HEK293 (cell line): ENCODE results near the gene FZD10.

ENCODE experiments used
- CTCF ChIA-PET: fragments of 350-600 bp; formaldehyde crosslinking; extraction: SDS; loops from one replicate; lab custom pipeline; 2021; ENCODE audit warnings: antibody characterized with exemption; lab: Yijun Ruan, JAX
- POLR2A ChIA-PET: fragments of 300-600 bp; formaldehyde crosslinking; extraction: SDS; loops from one replicate; lab custom pipeline; 2020; ENCODE audit warnings: antibody characterized with exemption, inconsistent platforms; lab: Yijun Ruan, JAX
- H3K27ac ChIP-seq: fragments of 200-500 bp; sonication (Bioruptor generic); 2 replicates; pipeline ENCODE4 v1.5.1; 2014; ENCODE audit warnings: low read depth, low read length, control low read depth, inconsistent platforms; ENCODE audit errors: extremely low read depth
- H3K36me3 ChIP-seq, 2 experiments: fragments of 200-500 bp in 1 of 2; sonication (Bioruptor generic) in 1 of 2; 1 replicate in 1 of 2; 2 replicates in 1 of 2; pipeline ENCODE4 v1.5.1; 2014 to 2017; ENCODE audit warnings: inconsistent platforms in 2 of 2, low read length in 2 of 2; ENCODE audit not compliant: control insufficient read depth in 2 of 2, insufficient read depth in 1 of 2
- H3K4me1 ChIP-seq: fragments of 200-500 bp; sonication (Bioruptor generic); 2 replicates; pipeline ENCODE4 v1.5.1; 2014; ENCODE audit warnings: mild to moderate bottlenecking, low read length, inconsistent platforms; ENCODE audit not compliant: control insufficient read depth, insufficient read depth
- H3K4me3 ChIP-seq: 2 replicates; pipeline ENCODE4 v1.5.1; 2011; ENCODE audit warnings: low read depth, mild to moderate bottlenecking, control low read depth, low read length, moderate library complexity
- H3K9me3 ChIP-seq: fragments of 200-500 bp; sonication (Bioruptor generic); 2 replicates; pipeline ENCODE4 v1.5.1; 2014; ENCODE audit warnings: low read depth, low read length, inconsistent platforms; ENCODE audit not compliant: control insufficient read depth, insufficient read depth
- ZEB2 ChIP-seq: fragments of 450-650 bp; formaldehyde crosslinking; IDR thresholded peaks from 2 replicates; pipeline ENCODE4 v1.5.1; 2016; ENCODE audit warnings: missing biosample characterization, missing genetic modification characterization
- ZNF510 ChIP-seq: fragments of 450-650 bp; formaldehyde crosslinking; IDR thresholded peaks from 2 replicates; pipeline ENCODE4 v1.5.1; 2018; ENCODE audit warnings: mild to moderate bottlenecking, missing genetic modification characterization, missing biosample characterization; ENCODE audit not compliant: insufficient replicate concordance
- ZNF664 ChIP-seq: fragments of 450-650 bp; formaldehyde crosslinking; IDR thresholded peaks from 2 replicates; pipeline ENCODE4 v1.5.1; 2016; ENCODE audit warnings: missing biosample characterization, missing genetic modification characterization
- TF ChIP-seq, protein P1 (sequence below): fragments of 450-650 bp; formaldehyde crosslinking; IDR thresholded peaks from 2 replicates; pipeline ENCODE4 v1.5.1; 2016; ENCODE audit warnings: missing biosample characterization, missing genetic modification characterization

The FZD10 gene

DNA sequence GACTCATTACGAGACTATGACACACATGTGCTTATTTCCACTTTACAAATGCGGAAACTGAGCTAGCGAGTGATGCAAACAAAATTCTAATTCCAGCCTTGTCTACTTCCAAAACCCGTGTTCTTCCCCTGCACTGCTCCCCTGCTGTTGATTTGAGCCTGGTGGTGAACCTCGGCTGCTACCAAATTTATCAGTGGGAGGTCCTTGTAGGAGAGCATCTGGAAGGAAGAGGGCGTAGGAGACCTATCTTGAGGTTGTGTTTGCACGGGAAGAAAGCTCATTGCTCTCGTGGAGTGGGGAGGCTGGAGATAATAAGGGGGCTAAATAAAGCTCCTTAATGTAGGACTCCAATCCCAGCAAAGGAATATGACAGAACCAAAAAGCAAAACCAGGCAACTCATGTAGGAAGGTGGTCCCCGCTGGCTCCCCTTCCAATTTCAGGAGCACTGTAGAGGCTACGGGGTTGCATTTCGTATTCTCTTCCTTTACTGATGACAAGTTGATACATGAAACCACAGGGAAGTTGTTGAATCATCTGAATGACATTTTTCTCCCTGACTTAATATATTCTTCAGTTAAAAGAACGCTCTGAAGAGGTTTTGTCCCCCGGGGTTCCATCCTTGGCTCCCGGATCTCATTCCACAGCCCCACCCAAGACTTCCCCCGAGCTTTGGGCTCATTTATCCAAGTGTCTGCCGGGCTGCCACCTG is 52.6 kb downstream of the FZD10 start:
- no peak overlapping the region; the same call in 1 of the 2 replicates for H3K4me3 ChIP-seq

More for the DNA sequence above, 52.6 kb downstream of the FZD10 start:
- Histone ChIP-seq H3K36me3 (no peaks in the 10 kb centered on the region), H3K27ac (no peak overlapping the region), H3K4me1 (no peaks in the 10 kb centered on the region), H3K9me3 (no peaks in the 10 kb centered on the region)
- POLR2A ChIA-PET: no interaction called here
- TF ChIP-seq ZNF510: no peak
- TF ChIP-seq ZEB2 (tag by site-specific recombination): no peak
- TF ChIP-seq ZNF664 (tag by site-specific recombination): no peak
- TF ChIP-seq, protein P1, sequence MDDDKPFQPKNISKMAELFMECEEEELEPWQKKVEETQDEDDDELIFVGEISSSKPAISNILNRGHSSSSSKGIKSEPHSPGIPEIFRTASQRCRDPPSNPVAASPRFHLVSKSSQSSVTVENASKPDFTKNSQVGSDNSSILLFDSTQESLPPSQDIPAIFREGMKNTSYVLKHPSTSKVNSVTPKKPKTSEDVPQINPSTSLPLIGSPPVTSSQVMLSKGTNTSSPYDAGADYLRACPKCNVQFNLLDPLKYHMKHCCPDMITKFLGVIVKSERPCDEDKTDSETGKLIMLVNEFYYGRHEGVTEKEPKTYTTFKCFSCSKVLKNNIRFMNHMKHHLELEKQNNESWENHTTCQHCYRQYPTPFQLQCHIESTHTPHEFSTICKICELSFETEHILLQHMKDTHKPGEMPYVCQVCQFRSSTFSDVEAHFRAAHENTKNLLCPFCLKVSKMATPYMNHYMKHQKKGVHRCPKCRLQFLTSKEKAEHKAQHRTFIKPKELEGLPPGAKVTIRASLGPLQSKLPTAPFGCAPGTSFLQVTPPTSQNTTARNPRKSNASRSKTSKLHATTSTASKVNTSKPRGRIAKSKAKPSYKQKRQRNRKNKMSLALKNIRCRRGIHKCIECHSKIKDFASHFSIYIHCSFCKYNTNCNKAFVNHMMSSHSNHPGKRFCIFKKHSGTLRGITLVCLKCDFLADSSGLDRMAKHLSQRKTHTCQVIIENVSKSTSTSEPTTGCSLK (tag by site-specific recombination): no peak
- CTCF ChIA-PET: interaction anchor here (0.6 to 0.7 kb wide), 3 partner anchors 183 to 1108 kb away, joined by 3 read pairs; no protein-coding TSS in a partner anchor
